Cardiac septum (tissue), 1 donor: Measurements from ENCODE around the gene DYDC2. TPM values are rescaled to one million over a fixed set of nuclear protein-coding genes. Genes with fewer than 3 reads are reported as not detected.
"Not testable (repeated sequence)": the region's sequence is repeated elsewhere in the genome, so short reads cannot be mapped to it uniquely, and the experiment has no call there.

Experiments used
- DNase-seq: peaks from one replicate; pipeline ENCODE4 v3.0.0-alpha.2; 2020; ENCODE audit warnings: low spot score
- intact Hi-C: fragments of 100-400 bp; cut with DNase I; formaldehyde crosslinking; loops from one replicate; pipeline ENCODE4 v1.14.0; 2022
- long read RNA-seq: library from polyadenylated mRNA; unstranded; transcript quantifications from one replicate; pipeline ENCODE4 v2.0.0, GENCODE V29; 2021
- total RNA-seq: library from RNA; stranded (reverse); fragmentation: NEBNext Ultra II Directional; extraction: Animal tissue kit (Norgen Biotek cat#: 25700); gene quantifications from one replicate; pipeline ENCODE4 v1.2.1, GENCODE V29; 2021
- donor health status: DM: no; HTN: no; CAD: no.

Gene DYDC2
- not detected for total RNA-seq
- long read RNA-seq: 0 reads

GRCh38 chr10:80356563-80356988 lies at the start of gene DYDC2, which contains the start of gene DYDC1:
TSS of gene DYDC2 (plus strand) at chr10:80356781. CDS start at chr10:80362444, 5,663 bp downstream.
TSS of gene DYDC1 (minus strand) at chr10:80356755. CDS start at chr10:80352601, 4,154 bp downstream.
- intact Hi-C loops: no loop called here
- DNase-seq: no peak

- DNase-seq: no peak
- intact Hi-C loops: no loop called here
These were observed 43.1 kb upstream of the DYDC2 start for GRCh38 chr10:80313523-80313922.

GRCh38 chr10:80315391-80315790 lies 41.2 kb upstream of the DYDC2 start:
- intact Hi-C loops: no loop called here
- DNase-seq: no peak

- intact Hi-C loops: no loop called here
- no peak for DNase-seq
These were observed 37.8 kb upstream of the DYDC2 start for GRCh38 chr10:80318742-80319141.

GRCh38 chr10:80319318-80319717 lies 37.3 kb upstream of the DYDC2 start:
- intact Hi-C loops: no loop called here
- DNase-seq: no peak

GRCh38 chr10:80319725-80320290 lies 36.8 kb upstream of the DYDC2 start:
- intact Hi-C loops: no loop called here
- DNase-seq: no peak

DNA sequence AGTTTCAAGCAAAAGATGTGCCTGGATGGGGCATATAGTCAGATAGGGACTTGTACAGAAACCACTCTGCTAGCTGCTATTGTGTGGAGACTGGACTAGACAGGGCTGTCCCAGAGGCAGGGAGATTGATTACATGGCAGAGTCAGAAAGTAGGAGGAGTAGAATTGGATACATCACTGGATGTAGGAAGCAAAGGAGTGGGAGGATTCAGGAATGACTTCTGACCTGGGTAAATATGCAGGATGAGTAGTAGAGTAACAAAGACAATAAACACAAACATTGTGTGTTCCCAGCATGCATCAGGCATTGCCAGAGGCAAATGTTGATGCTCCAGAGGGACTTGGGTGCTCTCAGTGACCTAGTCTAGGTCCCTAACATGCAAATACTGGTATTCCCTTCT lies 36.2 kb upstream of the DYDC2 start:
- intact Hi-C loops: no loop called here
- DNase-seq: no peak

DNA sequence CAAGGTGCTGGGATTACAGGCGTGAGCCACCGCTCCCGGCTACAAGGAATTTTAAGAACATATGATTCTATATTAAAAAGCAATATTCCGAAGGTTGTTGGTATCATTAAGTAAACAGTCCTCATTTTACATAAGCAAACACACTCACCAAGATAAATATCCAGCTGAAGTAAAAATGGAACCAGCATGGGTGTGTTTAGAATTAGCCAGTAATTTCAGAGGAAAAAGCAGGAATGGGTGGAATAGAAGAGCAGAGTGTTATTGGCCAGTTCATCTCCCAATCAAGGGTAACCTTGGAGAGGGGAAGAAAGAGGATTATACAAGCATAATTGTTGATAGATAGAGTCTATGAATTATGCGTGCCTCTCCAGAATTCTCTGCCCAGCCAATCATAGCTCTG lies 35.4 kb upstream of the DYDC2 start:
- intact Hi-C loops: no loop called here
- DNase-seq: no peak

DNA sequence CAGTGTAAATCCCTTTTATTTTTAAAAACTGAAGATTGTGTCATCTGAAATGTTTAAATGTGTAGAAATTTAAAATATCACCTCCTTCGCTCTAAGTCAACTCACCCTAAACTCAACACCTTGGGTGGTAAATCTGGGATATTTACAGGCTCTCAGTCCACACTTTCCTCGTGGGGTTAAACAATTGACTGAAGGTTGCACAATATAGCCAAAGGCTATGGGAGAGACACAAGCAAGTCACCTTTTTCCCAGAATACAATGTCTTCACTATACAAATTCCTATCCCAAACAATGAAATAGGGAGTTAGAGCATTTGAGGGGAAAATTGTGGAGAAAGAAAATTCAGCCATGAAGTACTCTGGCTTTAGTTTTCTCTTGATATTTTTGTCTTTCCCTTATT lies 34.4 kb upstream of the DYDC2 start:
- DNase-seq: no peak
- intact Hi-C loops: no loop called here

DNA sequence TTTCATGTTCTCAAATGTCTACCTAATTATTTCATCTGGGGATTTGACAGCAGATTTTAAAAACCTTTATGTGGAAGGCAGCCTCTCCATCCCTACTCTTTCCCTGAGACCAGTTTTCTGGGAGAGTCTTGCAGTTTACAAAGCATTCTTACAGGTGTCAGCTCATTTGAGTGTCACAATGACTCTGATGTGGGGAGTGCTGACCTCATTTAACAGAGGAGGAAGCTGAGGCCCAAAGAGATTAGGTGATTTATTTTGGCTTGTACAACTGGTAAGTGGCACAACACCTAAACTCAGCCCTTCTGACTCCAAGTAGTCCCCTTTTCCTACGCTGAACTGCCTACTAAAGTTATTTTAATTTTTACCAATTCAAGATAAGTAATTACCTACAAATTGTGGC lies 33.9 kb upstream of the DYDC2 start:
- no peak for DNase-seq
- intact Hi-C loops: no loop called here

- intact Hi-C loops: no loop called here
- no peak for DNase-seq
These were observed 33.3 kb upstream of the DYDC2 start for GRCh38 chr10:80323311-80323710.

- intact Hi-C loops: no loop called here
- no peak for DNase-seq
These were observed 32.5 kb upstream of the DYDC2 start for GRCh38 chr10:80324086-80324485.

DNA sequence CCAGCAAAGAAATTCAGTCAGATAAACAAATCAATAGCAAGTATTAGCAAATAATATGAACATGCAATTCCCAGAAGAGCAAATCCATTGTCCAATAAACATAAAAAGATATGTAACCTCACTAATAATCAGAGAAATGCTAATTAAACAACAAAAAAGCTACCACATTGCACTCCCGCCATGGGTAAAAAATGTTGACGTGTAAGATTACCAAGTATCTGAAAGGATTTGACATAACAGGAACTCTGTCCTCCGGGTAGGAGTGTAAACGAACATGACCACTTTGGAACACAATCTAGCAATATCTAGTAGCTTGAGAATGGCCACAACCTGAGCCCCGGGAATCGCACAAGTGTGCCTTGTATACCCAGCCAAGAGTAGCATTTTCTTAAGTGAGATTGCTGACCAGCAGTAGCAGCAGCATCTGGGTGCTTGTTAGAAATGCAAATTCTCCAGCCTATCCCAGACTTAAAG lies 31.7 kb upstream of the DYDC2 start:
- DNase-seq: no peak
- intact Hi-C loops: no loop called here

GRCh38 chr10:80333983-80334382 lies 22.6 kb upstream of the DYDC2 start:
- no peak for DNase-seq
- intact Hi-C loops: no loop called here

GRCh38 chr10:80344276-80344675 lies 12.3 kb upstream of the DYDC2 start:
- no peak for DNase-seq
- intact Hi-C loops: no loop called here

- DNase-seq: no peak
- intact Hi-C loops: no loop called here
These were observed 11.7 kb upstream of the DYDC2 start for GRCh38 chr10:80344912-80345311.

- intact Hi-C loops: no loop called here
These were observed 6.3 kb upstream of the DYDC2 start for GRCh38 chr10:80350251-80350650.

GRCh38 chr10:80351220-80351619 lies 5.4 kb upstream of the DYDC2 start:
- DNase-seq: no peak
- intact Hi-C loops: no loop called here

More at GRCh38 chr10:80350251-80350650, 6.3 kb upstream of the DYDC2 start:
- no peak for DNase-seq

DNA sequence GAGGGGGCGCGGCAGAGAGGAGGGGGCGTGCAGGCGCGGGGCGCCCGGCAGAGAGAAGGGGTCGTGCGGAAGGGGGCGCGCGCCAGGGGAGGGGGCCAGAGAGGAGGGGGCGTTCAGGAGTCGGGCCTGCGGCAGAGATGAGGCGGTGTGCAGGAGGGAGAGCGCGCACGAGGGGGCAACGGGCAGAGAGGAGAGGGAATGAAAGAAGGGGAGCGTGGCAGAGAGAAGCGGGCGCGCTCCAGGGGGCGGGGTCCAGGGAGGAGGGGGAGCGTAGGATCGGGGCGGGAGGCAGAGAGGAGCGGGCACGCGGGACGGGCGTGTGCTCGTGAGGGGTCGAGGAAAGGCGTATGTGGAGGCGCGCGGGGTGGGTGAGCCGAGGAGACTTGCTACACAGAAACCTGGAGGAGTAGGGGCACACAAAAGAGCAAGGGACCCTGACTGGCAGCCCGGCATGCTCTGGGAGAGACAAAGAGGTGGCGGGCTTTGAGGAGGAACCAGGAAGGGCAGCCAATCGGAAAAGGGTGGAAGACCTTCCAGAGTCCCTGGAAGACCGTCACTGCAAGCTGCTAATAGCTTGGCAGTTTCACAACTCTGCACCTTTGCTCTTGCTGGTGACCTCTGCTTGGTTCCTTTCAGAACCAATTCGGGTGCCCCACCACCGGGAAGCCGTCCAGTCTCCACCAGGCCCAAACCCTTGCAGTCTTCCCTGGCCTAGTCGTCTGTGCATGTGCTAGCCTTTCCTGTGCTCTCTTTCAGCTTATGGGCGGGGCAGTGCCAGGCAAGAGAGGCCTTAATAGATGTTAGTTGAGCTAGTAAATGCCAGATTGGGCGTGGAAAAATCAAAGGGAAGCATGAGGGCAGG lies 639 bp downstream of the DYDC2 start:
- intact Hi-C loops: no loop called here
- DNase-seq: no peak

DNA sequence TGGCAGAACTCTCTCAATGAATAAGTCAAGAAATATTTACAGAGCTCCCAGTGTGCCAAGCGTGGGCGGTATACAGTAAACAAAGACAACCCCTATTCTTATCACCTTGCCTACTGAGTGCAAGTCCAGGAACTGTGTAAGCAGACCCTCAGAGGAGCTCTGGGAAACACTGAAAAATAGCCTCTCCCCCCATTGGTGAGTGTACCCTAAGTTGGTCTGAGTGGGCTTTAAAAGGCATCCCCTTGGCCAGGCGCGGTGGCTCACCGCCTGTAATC lies 1.2 kb downstream of the DYDC2 start:
- no peak for DNase-seq
- intact Hi-C loops: no loop called here

- DNase-seq, intact Hi-C loops: not testable (repeated sequence)
These were observed 2.3 kb downstream of the DYDC2 start for GRCh38 chr10:80358925-80359324.
